GM18517 (cell line): ENCODE results near the gene CPSF6.
"Not testable (repeated sequence)": the region's sequence is repeated elsewhere in the genome, so short reads cannot be mapped to it uniquely, and the experiment has no call there.

Experiments used
- ATAC-seq: cut with Tn5 transposase; IDR thresholded peaks from one replicate; pipeline ENCODE4 v1.9.1; 2021; ENCODE audit warnings: mild to moderate bottlenecking, moderate library complexity; ENCODE audit not compliant: unreplicated experiment

The CPSF6 gene

DNA sequence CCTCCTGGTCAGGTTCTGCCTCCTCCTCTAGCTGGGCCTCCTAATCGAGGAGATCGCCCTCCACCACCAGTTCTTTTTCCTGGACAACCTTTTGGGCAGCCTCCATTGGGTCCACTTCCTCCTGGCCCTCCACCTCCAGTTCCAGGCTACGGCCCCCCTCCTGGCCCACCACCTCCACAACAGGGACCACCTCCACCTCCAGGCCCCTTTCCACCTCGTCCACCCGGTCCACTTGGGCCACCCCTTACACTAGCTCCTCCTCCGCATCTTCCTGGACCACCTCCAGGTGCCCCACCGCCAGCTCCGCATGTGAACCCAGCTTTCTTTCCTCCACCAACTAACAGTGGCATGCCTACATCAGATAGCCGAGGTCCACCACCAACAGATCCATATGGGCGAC, 19.3 kb downstream of the CPSF6 start:
- no peak for ATAC-seq

- ATAC-seq = no peak
These were observed 23.1 kb downstream of the CPSF6 start for GRCh38 chr12:69262264-69262974.

DNA sequence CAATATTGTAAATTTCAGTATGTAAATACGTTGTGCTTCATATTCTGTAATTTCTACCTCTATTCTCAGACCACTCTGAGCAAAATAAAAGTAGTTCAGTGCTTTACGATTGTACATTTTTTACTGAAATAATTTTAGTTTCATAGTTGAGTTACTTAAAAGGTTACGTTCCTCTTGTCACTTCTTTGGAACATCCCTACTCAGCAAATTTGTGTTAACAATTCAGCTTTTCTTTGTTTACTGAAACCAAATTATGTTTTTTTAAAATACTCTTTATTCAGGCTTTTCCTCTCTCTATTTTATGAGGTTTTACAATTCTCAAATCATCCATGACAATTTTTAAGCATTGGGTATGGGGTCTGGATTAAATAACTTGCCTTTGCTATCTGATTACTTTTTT, 25.8 kb downstream of the CPSF6 start:
- ATAC-seq = no peak

GRCh38 chr12:69265633-69266032, 26.3 kb downstream of the CPSF6 start:
- not testable (repeated sequence) for ATAC-seq

DNA sequence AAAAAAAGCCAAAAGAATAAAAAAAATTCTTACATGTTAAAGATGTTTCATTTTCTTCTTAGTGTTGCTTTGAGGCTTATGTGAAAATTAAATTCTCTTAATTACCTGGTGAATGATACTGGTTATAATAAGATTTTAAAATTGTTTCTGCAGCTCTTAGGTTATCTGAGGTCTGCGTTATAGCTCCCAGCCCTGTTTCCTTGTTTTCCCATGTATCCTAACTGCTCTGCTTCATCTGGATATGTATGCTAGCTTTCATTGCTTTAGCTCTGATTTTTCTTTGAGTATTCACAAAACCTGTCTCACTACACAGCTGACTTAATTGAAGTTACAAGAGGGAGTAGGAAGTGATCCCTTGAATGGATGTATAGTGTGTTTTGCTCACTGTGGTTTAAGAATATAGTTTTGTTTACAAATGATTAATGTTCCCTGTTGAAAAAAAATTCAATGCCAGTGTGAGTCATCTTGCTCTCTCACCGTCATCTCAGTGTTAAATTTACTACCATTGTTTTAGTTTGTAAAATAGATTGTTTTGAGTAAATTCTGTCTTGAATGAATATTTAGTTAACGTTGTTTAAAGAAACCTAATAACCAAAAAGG, 26.8 kb downstream of the CPSF6 start:
- ATAC-seq = no peak

GRCh38 chr12:69269736-69270135, 30.4 kb downstream of the CPSF6 start:
- ATAC-seq = no peak

GRCh38 chr12:69272511-69272910, 33.1 kb downstream of the CPSF6 start:
- ATAC-seq = no peak

- ATAC-seq = no peak
These were observed 35.5 kb downstream of the CPSF6 start for GRCh38 chr12:69274861-69275260.

GRCh38 chr12:69275471-69275891, 36.1 kb downstream of the CPSF6 start:
- no peak for ATAC-seq

GRCh38 chr12:69278814-69279782, 39.7 kb downstream of the CPSF6 start:
- no peak for ATAC-seq

- ATAC-seq = no peak
These were observed 44.8 kb downstream of the CPSF6 start for GRCh38 chr12:69284131-69284530.

DNA sequence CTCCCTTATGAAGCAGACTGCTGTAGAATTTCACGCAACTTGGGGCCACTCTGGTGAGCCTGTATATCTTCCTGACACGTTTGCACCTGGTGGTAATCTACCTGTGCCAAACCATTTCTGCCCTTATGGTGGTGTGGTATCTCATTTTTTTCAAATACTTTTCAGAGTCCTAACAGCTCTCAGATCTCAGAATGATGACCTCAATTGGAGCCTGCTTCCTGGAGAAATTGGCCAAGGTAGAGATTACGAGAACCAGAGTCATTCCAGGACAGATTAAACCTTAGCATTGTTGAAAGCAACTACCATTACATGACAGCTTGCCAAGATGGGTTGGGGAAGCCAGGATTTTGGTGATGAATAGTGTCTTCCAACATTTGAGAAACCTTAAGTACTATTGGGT, 48.2 kb downstream of the CPSF6 start:
- no peak for ATAC-seq

GRCh38 chr12:69290545-69291277, 51.3 kb downstream of the CPSF6 start:
- peak; percentile 95 for ATAC-seq

DNA sequence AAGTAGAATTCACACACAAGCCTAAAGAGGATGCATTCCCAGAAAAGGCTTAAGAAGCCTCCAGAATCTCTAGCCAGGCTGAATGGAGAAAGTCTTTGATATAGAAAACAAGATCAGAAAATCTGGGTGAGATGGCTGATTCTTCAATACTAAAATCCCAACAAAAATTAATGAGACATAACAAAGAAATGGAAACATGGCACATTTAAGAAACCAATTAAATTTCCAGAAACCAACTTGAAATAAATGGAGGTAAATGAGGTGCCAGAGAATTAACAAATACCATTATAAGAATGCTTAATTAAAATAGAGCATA, 51.9 kb downstream of the CPSF6 start:
- ATAC-seq = no peak

DNA sequence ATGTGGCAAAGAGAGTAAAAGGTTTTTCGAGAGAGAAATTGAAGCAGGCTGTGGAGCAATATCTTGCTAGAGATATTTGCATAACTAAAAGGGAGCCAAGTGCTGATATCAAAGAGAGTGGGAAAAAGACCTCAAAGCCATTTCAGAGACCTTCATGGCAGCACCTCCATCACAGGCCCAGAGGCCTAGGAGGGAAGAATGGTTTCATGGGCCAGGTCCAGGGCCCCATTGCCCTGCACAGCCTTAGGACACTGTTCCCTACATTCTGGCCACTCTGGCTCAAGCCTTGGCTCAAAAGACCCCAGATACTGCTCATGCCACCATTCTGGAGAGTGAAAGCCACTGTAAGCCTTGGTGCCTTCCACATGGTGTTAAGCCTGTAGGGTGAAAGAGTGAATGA, 58.8 kb downstream of the CPSF6 start:
- no peak for ATAC-seq

DNA sequence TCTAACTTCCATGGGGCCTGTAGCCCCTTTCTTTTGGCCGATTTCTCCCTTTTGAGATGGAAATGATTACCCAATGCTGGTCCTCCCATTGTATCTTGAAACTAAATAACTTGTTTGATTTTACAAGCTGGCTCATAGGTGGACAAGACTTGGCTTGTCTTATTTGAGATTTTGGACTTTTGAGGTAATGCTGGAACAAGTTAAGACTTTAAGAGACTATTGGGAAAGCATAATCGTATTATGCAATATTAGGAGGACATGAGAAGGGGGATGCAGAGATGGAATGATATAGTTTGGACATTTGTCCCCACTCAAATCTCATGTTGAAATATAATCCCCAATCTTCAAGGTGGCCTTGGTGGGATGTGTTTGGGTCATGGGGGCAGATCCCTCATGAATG, 59.6 kb downstream of the CPSF6 start:
- ATAC-seq = no peak

DNA sequence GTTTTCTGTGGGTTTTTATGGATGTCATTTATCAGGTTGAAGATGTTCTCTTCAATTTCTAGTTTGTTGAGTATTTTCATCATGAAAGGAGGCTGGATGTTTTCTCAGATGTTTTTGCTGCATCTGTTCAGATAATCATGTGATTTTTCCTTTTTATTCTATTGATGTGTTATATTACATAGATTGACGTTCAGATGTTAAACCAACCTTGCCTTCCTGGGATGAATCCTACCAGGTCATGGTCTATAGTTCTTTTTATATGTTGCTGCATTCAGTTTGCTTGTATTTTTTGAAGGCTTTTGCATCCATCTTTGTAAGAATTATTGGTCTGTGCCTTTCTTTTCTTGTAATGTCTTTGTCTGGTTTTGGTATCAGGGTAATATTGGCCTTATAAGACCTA, 64.9 kb downstream of the CPSF6 start:
- ATAC-seq = no peak

DNA sequence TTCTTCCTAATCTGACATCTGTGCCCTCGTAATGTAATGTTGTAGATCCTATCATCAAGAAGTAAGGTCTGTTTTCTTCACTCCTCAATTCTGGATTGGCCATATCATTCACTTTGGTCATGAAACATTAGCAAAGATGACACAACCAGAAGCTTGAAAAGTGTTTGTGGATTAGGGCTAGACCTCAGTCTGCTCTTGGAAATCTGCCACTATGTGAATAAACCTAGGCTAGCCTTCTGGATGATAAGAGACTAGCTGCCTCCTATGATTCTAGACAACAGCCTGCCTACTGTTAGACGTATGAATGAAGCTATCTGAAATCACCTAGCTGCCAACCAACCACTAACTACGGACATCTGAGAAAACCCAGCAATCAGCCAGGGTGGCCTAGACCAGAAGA, 70.1 kb downstream of the CPSF6 start:
- ATAC-seq = no peak

DNA sequence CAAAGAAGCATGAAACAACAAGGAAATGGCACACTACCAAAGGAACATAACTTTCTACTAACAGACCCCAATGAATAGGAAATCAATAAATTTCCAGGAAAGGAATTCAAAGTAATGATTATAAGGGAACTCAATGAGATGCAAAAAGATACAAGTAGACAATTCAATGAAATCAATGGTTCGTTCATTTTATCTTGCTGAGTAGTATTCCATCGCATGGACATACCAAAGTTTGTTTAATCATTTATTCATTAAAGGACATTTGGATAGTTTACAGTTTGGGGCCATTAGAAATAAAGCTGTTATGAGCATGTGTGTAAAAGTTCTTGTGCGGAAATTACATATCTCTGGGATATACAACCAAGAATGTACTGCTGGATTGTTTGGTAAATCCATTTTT, 73.8 kb downstream of the CPSF6 start:
- no peak for ATAC-seq

DNA sequence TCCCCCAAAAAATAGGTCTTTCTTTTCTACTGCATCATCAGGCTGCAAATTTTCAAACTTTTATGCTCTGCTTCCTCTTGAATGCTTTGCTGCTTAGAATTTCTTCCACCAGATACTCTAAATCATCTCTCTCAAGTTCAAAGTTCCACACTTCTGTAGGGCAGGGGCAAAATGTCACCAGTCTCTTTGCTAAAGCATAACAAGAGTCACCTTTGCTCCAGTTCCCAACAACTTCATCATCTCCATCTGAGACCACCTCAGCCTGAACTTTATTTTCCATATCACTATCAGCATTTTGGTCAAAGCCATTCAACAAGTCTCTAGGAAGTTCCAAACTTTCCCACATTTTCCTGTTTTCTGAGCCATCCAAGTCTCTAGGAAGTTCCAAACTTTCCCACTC, 77.4 kb downstream of the CPSF6 start:
- ATAC-seq = not testable (repeated sequence)

- ATAC-seq = not testable (repeated sequence)
These were observed 77.9 kb downstream of the CPSF6 start for GRCh38 chr12:69317233-69317632.
